ENCODE measurements around the gene LZTR1.

- TF ChIP-seq CTCF (IDR thresholded peaks at IDR 0.05; ENCODE audit: poor library complexity) (no peak), EZH2 (IDR thresholded peaks at IDR 0.05; ENCODE audit: borderline replicate concordance) (no peak), EZH2phosphoT487 (IDR thresholded peaks at IDR 0.05; ENCODE audit: low read depth, severe bottlenecking, unreplicated experiment) (no peak)
These were observed 426 bp downstream of the LZTR1 start for GRCh38 chr22:20982563-20982882.

Data from hepatocyte (in vitro differentiated cells).